ENCODE measurements around the gene RELB. TPM values are rescaled to one million over a fixed set of nuclear protein-coding genes. Genes with fewer than 3 reads are reported as not detected.
A peak's percentile ranks its signal among the peaks of the same experiment; 100 is the strongest.

The RELB gene
- polyA plus RNA-seq, 1 donor from 2014 or later = 89.8 TPM

DNA sequence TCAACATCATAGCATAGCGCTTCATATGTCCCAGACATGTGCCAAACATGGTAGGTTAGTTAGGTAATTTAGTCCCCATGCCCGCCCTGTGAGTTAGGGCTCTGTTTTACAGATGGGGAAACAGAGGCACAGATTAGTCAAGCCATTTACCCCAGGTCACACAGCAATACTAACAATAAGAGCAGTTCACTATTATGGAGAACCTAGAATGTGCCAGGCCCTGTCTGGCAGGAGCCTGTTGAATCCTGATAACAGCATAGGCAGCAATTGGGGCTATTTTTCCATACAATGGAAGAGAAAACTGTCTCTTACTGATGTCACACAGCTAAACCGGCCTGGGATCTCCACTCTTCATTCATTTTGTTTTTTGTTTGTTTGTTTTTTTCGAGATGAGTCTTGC is 85.2 kb downstream of the RELB start:
- Mint-ChIP-seq H3K27ac (peak overlapping the region in 2 of 3 donors; percentile 14 to 59), H3K27me3 (no peaks in the 10 kb centered on the region), H3K9me3 (no peaks in the 10 kb centered on the region), H3K36me3 (peaks cover 2% of the 10 kb centered on the region), H3K4me3 (peak overlapping the region in 1 of 4 donors; percentile 38), H3K4me1 (peaks cover 12 to 25% (median 24%) of the 10 kb centered on the region in 3 donors)

DNA sequence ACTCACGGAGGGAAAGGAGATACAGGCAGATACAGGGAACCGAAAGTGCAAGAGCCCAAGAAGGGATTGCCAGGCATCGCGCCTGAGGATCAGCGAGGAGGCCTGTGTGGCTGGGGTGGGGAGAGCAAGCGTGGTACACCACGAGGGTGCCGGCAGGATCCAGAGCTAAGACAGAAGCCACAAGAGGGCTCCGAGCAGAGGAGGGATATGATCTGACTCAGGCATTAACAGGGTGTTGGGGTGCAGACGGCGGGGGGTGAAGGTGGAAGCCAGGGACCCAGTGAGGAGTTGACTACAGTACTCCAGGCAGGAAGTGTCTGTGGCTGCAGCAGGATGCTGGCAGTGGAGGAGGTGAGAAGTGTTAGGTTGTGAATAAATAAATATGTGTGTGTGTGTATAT is 86.3 kb downstream of the RELB start:
- Mint-ChIP-seq H3K4me3 (peak overlapping the region in 2 of 4 donors; percentile 38 to 65), H3K27ac (peak overlapping the region; percentile 67 to 89 (median 75)), H3K9me3 (no peaks in the 10 kb centered on the region), H3K27me3 (no peaks in the 10 kb centered on the region), H3K36me3 (peaks cover 3% of the 10 kb centered on the region), H3K4me1 (peaks cover 16 to 23% (median 19%) of the 10 kb centered on the region in 3 donors)

Other genes starting within 250 kb of the RELB start
- gene CBLC, start 223.6 kb upstream of the RELB start, polyA plus RNA-seq = not detected
- not detected for gene BCAM, start 192.4 kb upstream of the RELB start, polyA plus RNA-seq
- gene NECTIN2, start 155.2 kb upstream of the RELB start, polyA plus RNA-seq = not detected
- 42.6 TPM for gene TOMM40, start 110.2 kb upstream of the RELB start, polyA plus RNA-seq
- gene APOE, start 95.7 kb upstream of the RELB start, polyA plus RNA-seq = not detected
- gene APOC1, start 86.9 kb upstream of the RELB start, polyA plus RNA-seq = not detected
- gene APOC4, start 59.2 kb upstream of the RELB start, polyA plus RNA-seq = not detected
- gene APOC2, start 55.4 kb upstream of the RELB start, polyA plus RNA-seq = not detected
- gene CLPTM1, start 46.1 kb upstream of the RELB start, polyA plus RNA-seq = 29.2 TPM
- 27.0 TPM for gene CLASRP, start 37.6 kb downstream of the RELB start, polyA plus RNA-seq
- gene ZNF296, start 75.0 kb downstream of the RELB start, polyA plus RNA-seq = 74.4 TPM
- 115 TPM for gene GEMIN7, start 77.8 kb downstream of the RELB start, polyA plus RNA-seq
- gene PPP1R37, start 91.7 kb downstream of the RELB start, polyA plus RNA-seq = 2.3 TPM
- not detected for gene NKPD1, start 159.5 kb downstream of the RELB start, polyA plus RNA-seq
- gene TRAPPC6A, start 176.8 kb downstream of the RELB start, polyA plus RNA-seq = 158 TPM
- gene BLOC1S3, start 177.3 kb downstream of the RELB start, polyA plus RNA-seq = 16.2 TPM
- not detected for gene EXOC3L2, start 243.9 kb downstream of the RELB start, polyA plus RNA-seq
- 0.58 TPM for gene MARK4, start 249.8 kb downstream of the RELB start, polyA plus RNA-seq

Measured in IgD-negative memory B cell (primary cell).